GM12878 (cell line): Measurements from ENCODE around the gene GNG10. TPM values are rescaled to one million over a fixed set of nuclear protein-coding genes. Genes with fewer than 3 reads are reported as not detected.

ENCODE experiments used
- ATAC-seq: fragments of 200-7000 bp; cut with Tn5 transposase; 3 replicates; pipeline ENCODE4 v1.9.1; 2020; ENCODE audit warnings: mild to moderate bottlenecking, moderate library complexity
- BruUV-seq: library from RNA; stranded (reverse); fragments of 400-500 nt; replicated peaks from 2 replicates; lab custom pipeline; 2021; lab: Mats Ljungman, UMichigan
- CTCF ChIA-PET: fragments of 300-600 bp; sonication (Branson Sonifier 250); formaldehyde crosslinking; extraction: SDS; loops from one replicate; lab custom pipeline; 2021; ENCODE audit warnings: inconsistent platforms; lab: Yijun Ruan, JAX
- POLR2A ChIA-PET: fragments of 350-600 bp; formaldehyde crosslinking; extraction: SDS; loops from one replicate; lab custom pipeline; 2021; ENCODE audit warnings: inconsistent platforms; lab: Charles Lee
- RAD21 ChIA-PET: fragments of 300-600 bp; sonication (Branson Sonifier 250); formaldehyde crosslinking; loops from one replicate; lab custom pipeline; 2023; ENCODE audit warnings: antibody characterized with exemption; ENCODE audit not compliant: unreplicated experiment; lab: Charles Lee
- SMC1A ChIA-PET: fragments of 300-600 bp; sonication (Branson Sonifier 250); formaldehyde crosslinking; loops from one replicate; lab custom pipeline; 2023; ENCODE audit not compliant: unreplicated experiment, uncharacterized antibody; lab: Charles Lee
- DNase-seq: peaks from one replicate; pipeline ENCODE4 v3.0.0-alpha.2; 2011; ENCODE audit warnings: low read depth, low spot score
- FAIRE-seq: peaks from 3 replicates; lab custom pipeline; 2011; peaks lifted over from hg19 to GRCh38; lab: Jason Lieb, UNC
- H2AFZ ChIP-seq: 2 replicates; pipeline ENCODE4 v1.6.0; 2011; ENCODE audit warnings: low read depth, low read length, control low read depth; ENCODE audit not compliant: control insufficient read depth
- H3K27ac ChIP-seq: 2 replicates; pipeline ENCODE4 v1.5.1; 2011; ENCODE audit warnings: control low read depth; ENCODE audit not compliant: control insufficient read depth, insufficient read depth
- H3K27me3 ChIP-seq, 2 experiments: replicated peaks in 1 of 2; 2 replicates each; pipeline versions ENCODE4 v1.6.0 to v1.6.1; 2011; ENCODE audit warnings: low read length in 1 of 2; ENCODE audit not compliant: control insufficient read depth in 2 of 2, insufficient read depth in 2 of 2
- H3K36me3 ChIP-seq, 2 experiments: 2 replicates each; pipeline ENCODE4 v1.5.1; 2011; ENCODE audit warnings: low read length in 1 of 2; ENCODE audit not compliant: control insufficient read depth in 2 of 2, insufficient read depth in 2 of 2
- H3K4me1 ChIP-seq: 2 replicates; pipeline ENCODE4 v1.6.1; 2011; ENCODE audit warnings: mild to moderate bottlenecking, low read length, moderate library complexity, mixed read lengths; ENCODE audit not compliant: control insufficient read depth, insufficient read depth
- H3K4me2 ChIP-seq: 2 replicates; pipeline ENCODE4 v1.6.0; 2011; ENCODE audit warnings: control low read depth; ENCODE audit not compliant: control insufficient read depth, insufficient read depth
- H3K4me3 ChIP-seq: fragments of 200-600 bp; sonication (generic); 2 replicates; pipeline ENCODE4 v1.5.1; 2016
- H3K79me2 ChIP-seq: 2 replicates; pipeline ENCODE4 v1.6.0; 2011; ENCODE audit warnings: low read length; ENCODE audit not compliant: control insufficient read depth, insufficient read depth
- H3K9ac ChIP-seq: 2 replicates; pipeline ENCODE4 v1.8.0; 2011; ENCODE audit warnings: low read length, control low read depth, mixed read lengths; ENCODE audit not compliant: control insufficient read depth, insufficient read depth
- H3K9me3 ChIP-seq: replicated peaks from 3 replicates; pipeline ENCODE4 v1.5.1; 2011; ENCODE audit warnings: mild to moderate bottlenecking, low read length; ENCODE audit not compliant: control insufficient read depth, insufficient read depth
- H4K20me1 ChIP-seq: 2 replicates; pipeline ENCODE4 v1.6.0; 2011; ENCODE audit not compliant: control insufficient read depth, insufficient read depth
- BCLAF1 ChIP-seq: fragments of 450-650 bp; IDR thresholded peaks from 2 replicates; pipeline ENCODE4 v1.6.1; 2017; ENCODE audit warnings: antibody characterized with exemption, mild to moderate bottlenecking, moderate library complexity
- CREM ChIP-seq: IDR thresholded peaks from 2 replicates; pipeline ENCODE4 v1.6.1; 2014; ENCODE audit warnings: antibody characterized with exemption, low read depth
- JUND ChIP-seq: IDR thresholded peaks from 2 replicates; pipeline ENCODE4 v1.6.1; 2012; ENCODE audit warnings: low read depth, mild to moderate bottlenecking, low read length, improper control_type of control experiment, moderate library complexity
- KLF5 ChIP-seq: fragments of 450-650 bp; IDR thresholded peaks from 2 replicates; pipeline ENCODE4 v1.6.1; 2014; ENCODE audit warnings: mild to moderate bottlenecking; ENCODE audit not compliant: partially characterized antibody
- PBX3 ChIP-seq: IDR thresholded peaks from 2 replicates; pipeline ENCODE4 v1.6.1; 2011; ENCODE audit warnings: mild to moderate bottlenecking, low read depth, low read length, moderate library complexity; ENCODE audit not compliant: insufficient replicate concordance
- POLR2A ChIP-seq: IDR thresholded peaks from 2 replicates; pipeline ENCODE4 v1.6.1; 2011; ENCODE audit warnings: low read depth, mild to moderate bottlenecking, low read length
- RFX5 ChIP-seq: IDR thresholded peaks from 2 replicates; pipeline ENCODE4 v1.6.1; 2011; ENCODE audit warnings: low read depth, low read length, improper control_type of control experiment
- SMARCA5 ChIP-seq: fragments of 450-650 bp; IDR thresholded peaks from 2 replicates; pipeline ENCODE4 v1.6.1; 2017; ENCODE audit warnings: mild to moderate bottlenecking
- SREBF1 ChIP-seq: IDR thresholded peaks from 2 replicates; pipeline ENCODE4 v1.6.1; 2012; ENCODE audit warnings: mild to moderate bottlenecking, low read length
- TCF7 ChIP-seq: IDR thresholded peaks from 2 replicates; pipeline ENCODE4 v1.6.1; 2014; ENCODE audit warnings: antibody characterized with exemption, borderline replicate concordance
- WRNIP1 ChIP-seq: IDR thresholded peaks from 2 replicates; pipeline ENCODE4 v1.6.1; 2011; ENCODE audit warnings: low read depth, low read length, improper control_type of control experiment, borderline replicate concordance
- YBX1 ChIP-seq: fragments of 450-650 bp; IDR thresholded peaks from 2 replicates; pipeline ENCODE4 v1.6.1; 2016; ENCODE audit warnings: antibody characterized with exemption
- ZBTB4 ChIP-seq: fragments of 450-650 bp; formaldehyde crosslinking; IDR thresholded peaks from 2 replicates; pipeline ENCODE4 v1.4.0; 2022; ENCODE audit warnings: mild to moderate bottlenecking, moderate library complexity
- ZNF217 ChIP-seq: fragments of 450-650 bp; IDR thresholded peaks from 2 replicates; pipeline ENCODE4 v1.6.1; 2017; ENCODE audit warnings: antibody characterized with exemption, mild to moderate bottlenecking
- whole genome bisulfite sequencing: methylation state at CpG from one replicate; pipeline ENCODE4 v1.1.6; 2016; ENCODE audit warnings: low lambda C conversion rate; ENCODE audit not compliant: insufficient replicate concordance, insufficient coverage; ENCODE audit errors: missing lambda C conversion rate; 5-methylcytosine and 5-hydroxymethylcytosine counted together
- in situ Hi-C: fragments of 300-500 bp; cut with MboI; formaldehyde crosslinking; loops from 9 replicates; pipeline ENCODE4 v1.14.3; 2018; ENCODE audit warnings: mixed read lengths
- intact Hi-C: fragments of 100-400 bp; cut with micrococcal nuclease; formaldehyde crosslinking; loops from one replicate; pipeline ENCODE4 v1.14.2; 2022; ENCODE audit not compliant: unreplicated experiment
- polyA plus RNA-seq, 11 experiments: library from polyadenylated mRNA; depleted of rRNA in 4 of 11; unstranded in 6 of 11; stranded (reverse) in 5 of 11; fragments of >200 nt; fragmentation: Nextera tagmentation in 4 of 11; fragmentation: Illumina TruSeq in 1 of 11; extraction: Ambion mirVana in 4 of 11; extraction: Trizol in 1 of 11; gene quantifications; 1 replicate in 1 of 11; 2 replicates in 10 of 11; pipeline versions ENCODE4 v1.2.1 to v1.2.3, GENCODE V29; 2011 to 2016; ENCODE audit warnings: inconsistent platforms in 2 of 11, missing spikeins in 2 of 11, low read depth in 1 of 11
- total RNA-seq, 4 experiments: library from RNA; depleted of rRNA in 3 of 4; stranded (reverse); fragments of >200 nt in 3 of 4; fragmentation: Illumina TruSeq in 1 of 4; extraction: Trizol in 1 of 4; gene quantifications; 2 replicates each; pipeline versions ENCODE4 v1.2.1 to v1.2.3, GENCODE V29; 2013 to 2021

Gene GNG10
- total and polyA plus RNA-seq, 10 of the 15 experiments (the other 5 are each of a cell fraction or from before 2014, with no cell fraction given), result 12.0 to 28.2 (median 22.7) TPM

- H3K9ac ChIP-seq, result peak overlapping the region; percentile 20; the same call in 1 of the 2 replicates
- peak overlapping the region; percentile 67 for H3K4me2 ChIP-seq
- 0 out of 4 replicates have a peak, but pooled peaks cover 0 to 3% of the 10 kb centered on the region in 2 experiments for H3K36me3 ChIP-seq
- no peaks in the 10 kb centered on the region for H3K9me3 ChIP-seq
- H4K20me1 ChIP-seq, result no peaks in the 10 kb centered on the region
- H2AFZ ChIP-seq, result no peak overlapping the region
- no TSS peak for BruUV-seq
- ChIA-PET CTCF (no interaction called here), RAD21 (no interaction called here), POLR2A (interaction anchor here (0.7 kb wide), 1 partner anchor 1659 kb away, joined by 3 read pairs; no protein-coding TSS in a partner anchor), SMC1A (interaction anchor here (0.7 kb wide), 1 partner anchor 59 kb away, joined by 4 read pairs; no protein-coding TSS in a partner anchor)
- in situ Hi-C loops, result no loop called here
- no peak overlapping the region for H3K27ac ChIP-seq
- intact Hi-C loops, result loop anchor here (10.0 kb wide), 2 partner anchors 442 to 1378 kb away; partner anchors contain the start of gene TXN
- H3K4me1 ChIP-seq, result no peaks in the 10 kb centered on the region; the same call in 1 of the 2 replicates
- ATAC-seq, result no peak
- FAIRE-seq, result no peak
- no peaks in the 10 kb centered on the region for H3K27me3 ChIP-seq
- 95% methylated on average over 7 of the region's 7 CpGs for WGBS
- H3K79me2 ChIP-seq, result peaks cover 66% of the 10 kb centered on the region
- DNase-seq, result no peak
- peak overlapping the region; percentile 86 for H3K4me3 ChIP-seq
- TF ChIP-seq TCF7 (no peak), CREM (no peak), YBX1 (no peak), WRNIP1 (no peak), SREBF1 (no peak), RFX5 (no peak), POLR2A (no peak), PBX3 (no peak), KLF5 (no peak), BCLAF1 (no peak), ZNF217 (no peak), SMARCA5 (no peak), JUND (no peak), ZBTB4 (CRISPR knock-in tag) (no peak)
Observed at GRCh38 chr9:111632695-111633388, 28.6 kb upstream of the GNG10 start.
